Hepatocyte (in vitro differentiated cells): Measurements from ENCODE around the gene PRKAR2A. TPM values are rescaled to one million over a fixed set of nuclear protein-coding genes. Genes with fewer than 3 reads are reported as not detected.

ENCODE experiments used
- DNase-seq: peaks from one replicate; pipeline ENCODE4 v3.0.0-alpha.2; 2016; ENCODE audit warnings: low spot score
- H2AFZ ChIP-seq: fragments of 200-600 bp; sonication (generic); 2 replicates; pipeline ENCODE4 v1.6.0; 2016; ENCODE audit warnings: antibody characterized with exemption, mild to moderate bottlenecking
- H3K27ac ChIP-seq: fragments of 200-600 bp; sonication (generic); 2 replicates; pipeline ENCODE4 v1.5.1; 2016; ENCODE audit warnings: mild to moderate bottlenecking
- H3K27me3 ChIP-seq: fragments of 200-600 bp; sonication (generic); 2 replicates; pipeline ENCODE4 v1.6.1; 2016
- H3K36me3 ChIP-seq: fragments of 200-600 bp; sonication (generic); replicated peaks from 2 replicates; pipeline ENCODE4 v1.5.1; 2016; ENCODE audit warnings: low read depth; ENCODE audit not compliant: insufficient read depth
- H3K4me1 ChIP-seq: fragments of 200-600 bp; sonication (generic); 2 replicates; pipeline ENCODE4 v1.5.1; 2016; ENCODE audit warnings: mild to moderate bottlenecking, moderate library complexity; ENCODE audit not compliant: insufficient read depth
- H3K4me2 ChIP-seq: fragments of 200-600 bp; sonication (generic); 2 replicates; pipeline ENCODE4 v1.6.0; 2016
- H3K4me3 ChIP-seq: fragments of 200-600 bp; sonication (generic); 2 replicates; pipeline ENCODE4 v1.5.1; 2016; ENCODE audit warnings: mild to moderate bottlenecking
- H3K79me2 ChIP-seq: fragments of 200-600 bp; sonication (generic); 2 replicates; pipeline ENCODE4 v1.6.0; 2017; ENCODE audit warnings: mild to moderate bottlenecking
- H3K9me2 ChIP-seq: fragments of 200-600 bp; sonication (generic); replicated peaks from 2 replicates; pipeline ENCODE4 v1.6.0; 2017; ENCODE audit warnings: mild to moderate bottlenecking; ENCODE audit not compliant: insufficient read depth
- H3K9me3 ChIP-seq: fragments of 200-600 bp; sonication (generic); 2 replicates; pipeline ENCODE4 v1.5.1; 2016; ENCODE audit warnings: low read depth, mild to moderate bottlenecking
- H4K20me1 ChIP-seq: fragments of 200-600 bp; sonication (generic); 2 replicates; pipeline ENCODE4 v1.6.0; 2016; ENCODE audit warnings: mild to moderate bottlenecking; ENCODE audit not compliant: insufficient read depth, poor library complexity, severe bottlenecking
- EZH2 ChIP-seq: fragments of 200-600 bp; sonication (generic); IDR thresholded peaks from 2 replicates; pipeline ENCODE4 v1.6.1; 2016; ENCODE audit warnings: antibody characterized with exemption, mild to moderate bottlenecking, borderline replicate concordance
- EZH2phosphoT487 ChIP-seq: fragments of 200-600 bp; sonication (generic); IDR thresholded peaks from one replicate; pipeline ENCODE4 v1.6.1; 2018; ENCODE audit warnings: antibody characterized with exemption, mild to moderate bottlenecking, low read depth, moderate library complexity; ENCODE audit not compliant: unreplicated experiment, severe bottlenecking
- WGBS: methylation state at CpG from one replicate; pipeline ENCODE4 v1.1.6; 2016; ENCODE audit warnings: low lambda C conversion rate; ENCODE audit errors: missing lambda C conversion rate; 5-methylcytosine and 5-hydroxymethylcytosine counted together
- polyA plus RNA-seq: library from polyadenylated mRNA; unstranded; fragments of >200 nt; fragmentation: Nextera tagmentation; extraction: Ambion mirVana; gene quantifications from 2 replicates; pipeline ENCODE4 v1.2.1, GENCODE V29; 2016
- total RNA-seq: library from RNA; depleted of rRNA; stranded (reverse); fragments of >200 nt; gene quantifications from 2 replicates; pipeline ENCODE4 v1.2.3, GENCODE V29; 2014
- TF ChIP-seq, protein P1 (sequence below): fragments of 200-600 bp; sonication (generic); IDR thresholded peaks from 2 replicates; pipeline ENCODE4 v1.5.1; 2016; ENCODE audit warnings: antibody characterized with exemption, mild to moderate bottlenecking; ENCODE audit not compliant: poor library complexity

PRKAR2A gene
- total and polyA plus RNA-seq, 2 experiments from 2014 or later: 9.0 to 33.9 TPM

DNA sequence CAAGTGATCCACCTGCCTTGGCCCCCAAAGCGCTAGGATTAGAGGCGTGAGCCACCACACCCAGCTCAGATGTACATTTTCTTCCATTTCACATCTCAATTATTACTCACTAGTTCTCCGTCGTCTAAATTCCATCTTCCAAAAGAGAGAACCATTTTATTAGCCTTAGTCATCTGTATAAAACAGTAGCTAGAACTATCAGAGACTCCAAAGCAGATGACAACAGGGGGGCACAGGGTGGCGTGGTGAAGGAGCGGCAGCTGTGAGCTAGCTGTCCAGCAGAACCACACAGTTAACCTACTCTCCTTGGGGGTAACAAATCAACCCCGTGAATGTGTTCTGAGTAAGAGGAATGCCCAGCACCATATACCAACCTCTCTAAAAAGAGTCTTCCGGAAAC lies 43.9 kb upstream of the PRKAR2A start:
- Histone ChIP-seq H4K20me1 (no peaks in the 10 kb centered on the region), H3K36me3 (no peaks in the 10 kb centered on the region), H3K4me2 (no peak overlapping the region), H2AFZ (no peak overlapping the region), H3K79me2 (peaks cover 17% of the 10 kb centered on the region), H3K9me3 (no peaks in the 10 kb centered on the region), H3K4me1 (no peaks in the 10 kb centered on the region), H3K27me3 (no peaks in the 10 kb centered on the region), H3K4me3 (no peak overlapping the region), H3K27ac (no peak overlapping the region), H3K9me2 (no peaks in the 10 kb centered on the region)
- TF ChIP-seq, protein P1, sequence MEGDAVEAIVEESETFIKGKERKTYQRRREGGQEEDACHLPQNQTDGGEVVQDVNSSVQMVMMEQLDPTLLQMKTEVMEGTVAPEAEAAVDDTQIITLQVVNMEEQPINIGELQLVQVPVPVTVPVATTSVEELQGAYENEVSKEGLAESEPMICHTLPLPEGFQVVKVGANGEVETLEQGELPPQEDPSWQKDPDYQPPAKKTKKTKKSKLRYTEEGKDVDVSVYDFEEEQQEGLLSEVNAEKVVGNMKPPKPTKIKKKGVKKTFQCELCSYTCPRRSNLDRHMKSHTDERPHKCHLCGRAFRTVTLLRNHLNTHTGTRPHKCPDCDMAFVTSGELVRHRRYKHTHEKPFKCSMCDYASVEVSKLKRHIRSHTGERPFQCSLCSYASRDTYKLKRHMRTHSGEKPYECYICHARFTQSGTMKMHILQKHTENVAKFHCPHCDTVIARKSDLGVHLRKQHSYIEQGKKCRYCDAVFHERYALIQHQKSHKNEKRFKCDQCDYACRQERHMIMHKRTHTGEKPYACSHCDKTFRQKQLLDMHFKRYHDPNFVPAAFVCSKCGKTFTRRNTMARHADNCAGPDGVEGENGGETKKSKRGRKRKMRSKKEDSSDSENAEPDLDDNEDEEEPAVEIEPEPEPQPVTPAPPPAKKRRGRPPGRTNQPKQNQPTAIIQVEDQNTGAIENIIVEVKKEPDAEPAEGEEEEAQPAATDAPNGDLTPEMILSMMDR: no peak
- no peak for TF ChIP-seq EZH2
- TF ChIP-seq EZH2phosphoT487: no peak
- WGBS: 96% methylated on average over 8 of the region's 8 CpGs
- DNase-seq: no peak

DNA sequence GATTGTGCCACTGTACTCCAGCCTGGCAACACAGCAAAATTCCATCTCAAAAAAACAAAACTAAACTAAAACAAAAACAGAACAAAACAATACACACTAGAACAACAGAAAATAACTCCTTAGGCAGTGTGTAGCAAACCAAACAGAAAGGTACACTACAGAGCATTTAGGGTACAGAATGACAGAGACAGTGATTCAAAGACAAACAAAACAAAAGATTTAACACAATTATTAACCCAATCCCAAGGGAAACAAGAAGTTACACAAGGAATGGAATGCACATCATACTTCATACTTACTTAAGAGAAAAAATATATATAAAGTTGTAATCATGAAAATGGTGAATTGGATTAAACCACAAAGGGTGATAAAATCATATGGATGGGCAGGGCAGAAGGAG lies 38.1 kb upstream of the PRKAR2A start:
- DNase-seq: no peak
- Histone ChIP-seq H3K27ac (no peak overlapping the region), H3K4me3 (no peak overlapping the region), H3K27me3 (no peaks in the 10 kb centered on the region), H2AFZ (no peak overlapping the region), H3K9me2 (no peaks in the 10 kb centered on the region), H3K4me1 (no peaks in the 10 kb centered on the region), H3K36me3 (no peaks in the 10 kb centered on the region), H3K9me3 (no peaks in the 10 kb centered on the region), H3K79me2 (peaks cover 2% of the 10 kb centered on the region), H3K4me2 (no peak overlapping the region), H4K20me1 (no peaks in the 10 kb centered on the region)
- TF ChIP-seq EZH2: no peak
- TF ChIP-seq, protein P1: no peak
- TF ChIP-seq EZH2phosphoT487: no peak

DNA sequence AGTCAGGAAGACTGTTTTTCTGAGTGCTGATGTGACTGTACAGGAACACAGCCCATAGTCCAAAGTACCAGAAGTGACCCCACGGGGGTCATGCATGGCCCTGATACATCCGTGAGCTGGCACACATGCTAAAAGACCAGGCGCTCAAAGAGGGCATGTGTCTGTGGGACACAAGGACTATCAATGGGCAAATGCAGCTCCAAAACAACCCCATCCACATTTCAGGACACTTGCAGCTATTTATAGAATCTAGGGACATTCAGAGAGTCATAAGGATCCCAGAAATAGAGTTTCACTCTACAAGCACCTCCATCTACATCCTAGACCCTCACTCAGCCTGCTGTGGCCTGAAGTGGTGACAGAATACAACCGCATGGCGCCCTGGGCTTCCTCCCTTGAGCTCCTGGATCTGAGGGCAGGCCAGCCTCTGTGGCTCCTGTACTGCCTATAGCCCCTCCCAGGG lies 34.0 kb upstream of the PRKAR2A start:
- H3K4me2 ChIP-seq: no peak overlapping the region
- WGBS: 97% methylated on average over 5 of the region's 5 CpGs
- H3K27me3 ChIP-seq: no peaks in the 10 kb centered on the region
- TF ChIP-seq, protein P1: no peak
- TF ChIP-seq EZH2 (no peak), EZH2phosphoT487 (no peak)
- H3K9me2 ChIP-seq: no peaks in the 10 kb centered on the region
- no peaks in the 10 kb centered on the region for H3K36me3 ChIP-seq
- no peak overlapping the region for H3K27ac ChIP-seq
- no peak for DNase-seq
- no peaks in the 10 kb centered on the region for H3K9me3 ChIP-seq
- H2AFZ ChIP-seq: no peak overlapping the region
- H3K4me1 ChIP-seq: no peaks in the 10 kb centered on the region
- no peaks in the 10 kb centered on the region for H4K20me1 ChIP-seq
- H3K4me3 ChIP-seq: no peak overlapping the region
- H3K79me2 ChIP-seq: peaks cover 2% of the 10 kb centered on the region

DNA sequence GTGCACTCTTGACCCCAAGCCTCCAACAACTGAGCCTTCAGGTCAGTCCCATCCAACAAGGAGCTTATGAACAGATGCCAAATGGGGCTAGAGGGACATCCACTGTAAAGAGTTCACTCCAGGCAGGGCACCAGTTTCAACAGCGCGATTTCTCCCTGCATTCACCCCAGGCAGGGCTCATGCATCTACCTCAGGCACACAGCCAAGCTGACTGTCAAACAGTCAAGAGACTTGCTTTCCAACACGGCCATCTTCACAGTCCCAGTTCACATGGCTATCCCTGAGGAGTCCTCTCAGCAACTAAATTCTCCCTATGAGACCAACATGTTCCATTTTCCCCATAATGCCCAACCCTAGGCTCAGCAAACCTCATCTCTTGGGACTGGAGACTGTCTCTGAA lies 33.3 kb upstream of the PRKAR2A start:
- H3K27ac ChIP-seq: no peak overlapping the region
- TF ChIP-seq, protein P1: no peak
- TF ChIP-seq EZH2 (no peak), EZH2phosphoT487 (no peak)
- no peak overlapping the region for H3K4me3 ChIP-seq
- H3K9me2 ChIP-seq: no peaks in the 10 kb centered on the region
- no peaks in the 10 kb centered on the region for H3K36me3 ChIP-seq
- DNase-seq: no peak
- H3K79me2 ChIP-seq: peaks cover 2% of the 10 kb centered on the region
- H3K9me3 ChIP-seq: no peaks in the 10 kb centered on the region
- WGBS: 95% methylated on average over 3 of the region's 3 CpGs
- no peaks in the 10 kb centered on the region for H3K4me1 ChIP-seq
- H2AFZ ChIP-seq: no peak overlapping the region
- no peaks in the 10 kb centered on the region for H4K20me1 ChIP-seq
- H3K27me3 ChIP-seq: no peaks in the 10 kb centered on the region
- no peak overlapping the region for H3K4me2 ChIP-seq
